GM23338 (cell line): ENCODE measurements around the gene RPP25.

ENCODE experiments used
- CREB1 ChIP-seq: fragments of 250-450 bp; sonication (Bioruptor Pico); IDR thresholded peaks from 2 replicates; pipeline ENCODE4 v1.5.0; 2020; ENCODE audit warnings: low read depth, mild to moderate bottlenecking, moderate library complexity
- EZH2 ChIP-seq: fragments of 200-600 bp; sonication (generic); IDR thresholded peaks from one replicate; pipeline ENCODE4 v1.8.0; 2017; ENCODE audit warnings: antibody characterized with exemption, mild to moderate bottlenecking, low read depth; ENCODE audit not compliant: unreplicated experiment
- EZH2phosphoT487 ChIP-seq: fragments of 200-600 bp; sonication (generic); IDR thresholded peaks from one replicate; pipeline ENCODE4 v1.8.1; 2018; ENCODE audit warnings: antibody characterized with exemption; ENCODE audit not compliant: unreplicated experiment
- JUNB ChIP-seq: IDR thresholded peaks from one replicate; pipeline ENCODE4 v1.6.1; 2016; ENCODE audit warnings: antibody characterized with exemption; ENCODE audit not compliant: unreplicated experiment
- NANOG ChIP-seq: IDR thresholded peaks from 2 replicates; pipeline ENCODE4 v1.6.1; 2016; ENCODE audit warnings: antibody characterized with exemption, borderline replicate concordance
- POLR2AphosphoS5 ChIP-seq: IDR thresholded peaks from 2 replicates; pipeline ENCODE4 v1.6.1; 2016; ENCODE audit warnings: antibody characterized with exemption, low read depth
- STAT1 ChIP-seq: IDR thresholded peaks from one replicate; pipeline ENCODE4 v1.6.1; 2016; ENCODE audit warnings: antibody characterized with exemption; ENCODE audit not compliant: unreplicated experiment
- ZNF114 ChIP-seq: fragments of 250-450 bp; sonication (Bioruptor Pico); IDR thresholded peaks from 2 replicates; pipeline ENCODE4 v1.5.0; 2020; ENCODE audit warnings: mild to moderate bottlenecking, moderate library complexity
- ZNF331 ChIP-seq: fragments of 250-450 bp; sonication (Bioruptor Pico); IDR thresholded peaks from 2 replicates; pipeline ENCODE4 v1.5.0; 2020; ENCODE audit warnings: low read depth, mild to moderate bottlenecking, moderate library complexity
- TF ChIP-seq, protein P1 (sequence below), 2 experiments: fragments of 200-600 bp in 1 of 2; sonication (generic) in 1 of 2; conservative IDR thresholded peaks; 2 replicates each; pipeline versions ENCODE4 v1.5.1 to v1.6.1; 2016 to 2017; ENCODE audit warnings: antibody characterized with exemption in 2 of 2, low read depth in 2 of 2, mild to moderate bottlenecking in 2 of 2, moderate library complexity in 1 of 2
- TF ChIP-seq, protein P2 (sequence below): IDR thresholded peaks from one replicate; pipeline ENCODE4 v1.6.1; 2018; ENCODE audit warnings: antibody characterized with exemption; ENCODE audit not compliant: unreplicated experiment
- TF ChIP-seq, protein P3 (sequence below): IDR thresholded peaks from 2 replicates; pipeline ENCODE4 v1.6.1; 2016; ENCODE audit warnings: antibody characterized with exemption

DNA sequence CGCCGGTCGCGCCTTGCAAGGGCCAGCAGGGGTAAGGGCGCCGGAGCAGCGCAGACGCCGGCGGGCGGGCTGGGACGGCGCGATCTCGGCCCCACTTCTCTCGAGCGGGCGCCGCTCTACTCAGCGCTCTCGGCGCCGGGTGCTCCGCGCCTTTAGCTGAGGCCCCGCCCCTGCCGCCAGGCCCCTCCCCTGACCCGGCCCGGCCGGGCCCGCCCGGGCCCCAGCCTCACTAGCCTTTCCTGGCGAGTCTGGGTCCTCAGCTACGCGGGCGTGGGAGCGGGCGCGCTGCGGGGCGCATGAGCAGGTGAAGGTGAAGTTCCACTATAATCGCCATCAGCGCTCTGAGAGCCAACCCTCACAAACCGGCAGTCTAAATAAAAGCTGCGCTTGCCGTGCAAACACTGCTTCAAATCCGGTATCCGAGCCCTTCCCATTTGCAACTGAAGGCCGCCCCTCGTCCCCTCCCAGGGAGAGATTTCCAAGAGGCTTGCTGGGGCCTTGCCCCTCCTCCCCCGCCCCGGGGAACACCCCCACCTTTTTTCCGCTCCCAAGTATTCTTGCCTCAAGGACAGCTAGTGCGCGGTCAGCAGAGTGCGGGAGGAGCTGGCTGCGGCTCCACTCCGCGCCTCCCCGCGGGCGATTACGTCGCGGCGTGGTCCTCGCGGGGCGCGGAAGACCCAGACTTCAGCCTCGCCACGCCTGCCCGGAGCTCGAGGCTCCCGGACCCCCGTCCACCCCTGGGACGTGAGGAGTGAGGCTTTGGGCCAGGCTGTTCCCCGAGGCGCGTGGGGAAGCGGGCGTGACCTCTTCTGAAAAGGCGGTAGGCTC is at the start of gene RPP25:
- TF ChIP-seq EZH2phosphoT487 = no peak
- TF ChIP-seq, protein P1, sequence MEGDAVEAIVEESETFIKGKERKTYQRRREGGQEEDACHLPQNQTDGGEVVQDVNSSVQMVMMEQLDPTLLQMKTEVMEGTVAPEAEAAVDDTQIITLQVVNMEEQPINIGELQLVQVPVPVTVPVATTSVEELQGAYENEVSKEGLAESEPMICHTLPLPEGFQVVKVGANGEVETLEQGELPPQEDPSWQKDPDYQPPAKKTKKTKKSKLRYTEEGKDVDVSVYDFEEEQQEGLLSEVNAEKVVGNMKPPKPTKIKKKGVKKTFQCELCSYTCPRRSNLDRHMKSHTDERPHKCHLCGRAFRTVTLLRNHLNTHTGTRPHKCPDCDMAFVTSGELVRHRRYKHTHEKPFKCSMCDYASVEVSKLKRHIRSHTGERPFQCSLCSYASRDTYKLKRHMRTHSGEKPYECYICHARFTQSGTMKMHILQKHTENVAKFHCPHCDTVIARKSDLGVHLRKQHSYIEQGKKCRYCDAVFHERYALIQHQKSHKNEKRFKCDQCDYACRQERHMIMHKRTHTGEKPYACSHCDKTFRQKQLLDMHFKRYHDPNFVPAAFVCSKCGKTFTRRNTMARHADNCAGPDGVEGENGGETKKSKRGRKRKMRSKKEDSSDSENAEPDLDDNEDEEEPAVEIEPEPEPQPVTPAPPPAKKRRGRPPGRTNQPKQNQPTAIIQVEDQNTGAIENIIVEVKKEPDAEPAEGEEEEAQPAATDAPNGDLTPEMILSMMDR (conservative IDR thresholded peaks at IDR 0.05; ENCODE audit: low read depth in 2 of 2) = no peak
- no peak for TF ChIP-seq JUNB
- TF ChIP-seq, protein P2, sequence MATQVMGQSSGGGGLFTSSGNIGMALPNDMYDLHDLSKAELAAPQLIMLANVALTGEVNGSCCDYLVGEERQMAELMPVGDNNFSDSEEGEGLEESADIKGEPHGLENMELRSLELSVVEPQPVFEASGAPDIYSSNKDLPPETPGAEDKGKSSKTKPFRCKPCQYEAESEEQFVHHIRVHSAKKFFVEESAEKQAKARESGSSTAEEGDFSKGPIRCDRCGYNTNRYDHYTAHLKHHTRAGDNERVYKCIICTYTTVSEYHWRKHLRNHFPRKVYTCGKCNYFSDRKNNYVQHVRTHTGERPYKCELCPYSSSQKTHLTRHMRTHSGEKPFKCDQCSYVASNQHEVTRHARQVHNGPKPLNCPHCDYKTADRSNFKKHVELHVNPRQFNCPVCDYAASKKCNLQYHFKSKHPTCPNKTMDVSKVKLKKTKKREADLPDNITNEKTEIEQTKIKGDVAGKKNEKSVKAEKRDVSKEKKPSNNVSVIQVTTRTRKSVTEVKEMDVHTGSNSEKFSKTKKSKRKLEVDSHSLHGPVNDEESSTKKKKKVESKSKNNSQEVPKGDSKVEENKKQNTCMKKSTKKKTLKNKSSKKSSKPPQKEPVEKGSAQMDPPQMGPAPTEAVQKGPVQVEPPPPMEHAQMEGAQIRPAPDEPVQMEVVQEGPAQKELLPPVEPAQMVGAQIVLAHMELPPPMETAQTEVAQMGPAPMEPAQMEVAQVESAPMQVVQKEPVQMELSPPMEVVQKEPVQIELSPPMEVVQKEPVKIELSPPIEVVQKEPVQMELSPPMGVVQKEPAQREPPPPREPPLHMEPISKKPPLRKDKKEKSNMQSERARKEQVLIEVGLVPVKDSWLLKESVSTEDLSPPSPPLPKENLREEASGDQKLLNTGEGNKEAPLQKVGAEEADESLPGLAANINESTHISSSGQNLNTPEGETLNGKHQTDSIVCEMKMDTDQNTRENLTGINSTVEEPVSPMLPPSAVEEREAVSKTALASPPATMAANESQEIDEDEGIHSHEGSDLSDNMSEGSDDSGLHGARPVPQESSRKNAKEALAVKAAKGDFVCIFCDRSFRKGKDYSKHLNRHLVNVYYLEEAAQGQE = no peak
- no peak for TF ChIP-seq EZH2
- peak; percentile 44 for TF ChIP-seq POLR2AphosphoS5
- no peak for TF ChIP-seq CREB1 (CRISPR knock-in tag)
- TF ChIP-seq NANOG = no peak
- no peak for TF ChIP-seq STAT1
- TF ChIP-seq, protein P3, sequence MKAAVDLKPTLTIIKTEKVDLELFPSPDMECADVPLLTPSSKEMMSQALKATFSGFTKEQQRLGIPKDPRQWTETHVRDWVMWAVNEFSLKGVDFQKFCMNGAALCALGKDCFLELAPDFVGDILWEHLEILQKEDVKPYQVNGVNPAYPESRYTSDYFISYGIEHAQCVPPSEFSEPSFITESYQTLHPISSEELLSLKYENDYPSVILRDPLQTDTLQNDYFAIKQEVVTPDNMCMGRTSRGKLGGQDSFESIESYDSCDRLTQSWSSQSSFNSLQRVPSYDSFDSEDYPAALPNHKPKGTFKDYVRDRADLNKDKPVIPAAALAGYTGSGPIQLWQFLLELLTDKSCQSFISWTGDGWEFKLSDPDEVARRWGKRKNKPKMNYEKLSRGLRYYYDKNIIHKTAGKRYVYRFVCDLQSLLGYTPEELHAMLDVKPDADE = 0 out of 2 replicates have a peak, but pooled peaks have one; percentile 16
- TF ChIP-seq ZNF331 (CRISPR knock-in tag) = no peak
- TF ChIP-seq ZNF114 (CRISPR knock-in tag) = no peak
